ENCODE results near the gene STKLD1.

The STKLD1 gene

GRCh38 chr9:133417541-133418461 lies 41.6 kb downstream of the STKLD1 start, which contains the start of gene REXO4 (continued):
- TF ChIP-seq, protein P1, sequence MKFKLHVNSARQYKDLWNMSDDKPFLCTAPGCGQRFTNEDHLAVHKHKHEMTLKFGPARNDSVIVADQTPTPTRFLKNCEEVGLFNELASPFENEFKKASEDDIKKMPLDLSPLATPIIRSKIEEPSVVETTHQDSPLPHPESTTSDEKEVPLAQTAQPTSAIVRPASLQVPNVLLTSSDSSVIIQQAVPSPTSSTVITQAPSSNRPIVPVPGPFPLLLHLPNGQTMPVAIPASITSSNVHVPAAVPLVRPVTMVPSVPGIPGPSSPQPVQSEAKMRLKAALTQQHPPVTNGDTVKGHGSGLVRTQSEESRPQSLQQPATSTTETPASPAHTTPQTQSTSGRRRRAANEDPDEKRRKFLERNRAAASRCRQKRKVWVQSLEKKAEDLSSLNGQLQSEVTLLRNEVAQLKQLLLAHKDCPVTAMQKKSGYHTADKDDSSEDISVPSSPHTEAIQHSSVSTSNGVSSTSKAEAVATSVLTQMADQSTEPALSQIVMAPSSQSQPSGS (tag by site-specific recombination; IDR thresholded peaks at IDR 0.05; ENCODE audit: low read depth), result peak; percentile 62; the same call in 1 of the 2 replicates
- 0 out of 2 replicates have a peak, but pooled peaks have one; percentile 71 for TF ChIP-seq ZNF10 (tag by site-specific recombination; IDR thresholded peaks at IDR 0.05)
- TF ChIP-seq, protein P2, sequence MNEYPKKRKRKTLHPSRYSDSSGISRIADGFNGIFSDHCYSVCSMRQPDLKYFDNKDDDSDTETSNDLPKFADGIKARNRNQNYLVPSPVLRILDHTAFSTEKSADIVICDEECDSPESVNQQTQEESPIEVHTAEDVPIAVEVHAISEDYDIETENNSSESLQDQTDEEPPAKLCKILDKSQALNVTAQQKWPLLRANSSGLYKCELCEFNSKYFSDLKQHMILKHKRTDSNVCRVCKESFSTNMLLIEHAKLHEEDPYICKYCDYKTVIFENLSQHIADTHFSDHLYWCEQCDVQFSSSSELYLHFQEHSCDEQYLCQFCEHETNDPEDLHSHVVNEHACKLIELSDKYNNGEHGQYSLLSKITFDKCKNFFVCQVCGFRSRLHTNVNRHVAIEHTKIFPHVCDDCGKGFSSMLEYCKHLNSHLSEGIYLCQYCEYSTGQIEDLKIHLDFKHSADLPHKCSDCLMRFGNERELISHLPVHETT (tag by site-specific recombination; IDR thresholded peaks at IDR 0.05), result peak; percentile 100
- TF ChIP-seq ZNF670 (tag by site-specific recombination; IDR thresholded peaks at IDR 0.05; ENCODE audit: low read depth), result no peak
- no peak for TF ChIP-seq ZNF473 (tag by site-specific recombination; IDR thresholded peaks at IDR 0.05)
- TF ChIP-seq ZNF610 (tag by site-specific recombination; IDR thresholded peaks at IDR 0.05; ENCODE audit: borderline replicate concordance), result peak; percentile 83; the same call in 1 of the 2 replicates
- TF ChIP-seq FEZF1 (tag by site-specific recombination; IDR thresholded peaks at IDR 0.05), result peak; percentile 76
- TF ChIP-seq PRDM4 (tag by site-specific recombination; IDR thresholded peaks at IDR 0.05), result peak; percentile 69
- TF ChIP-seq ZNF518A (tag by site-specific recombination; conservative IDR thresholded peaks at IDR 0.05; ENCODE audit: low read depth), result peak; percentile 97

DNA sequence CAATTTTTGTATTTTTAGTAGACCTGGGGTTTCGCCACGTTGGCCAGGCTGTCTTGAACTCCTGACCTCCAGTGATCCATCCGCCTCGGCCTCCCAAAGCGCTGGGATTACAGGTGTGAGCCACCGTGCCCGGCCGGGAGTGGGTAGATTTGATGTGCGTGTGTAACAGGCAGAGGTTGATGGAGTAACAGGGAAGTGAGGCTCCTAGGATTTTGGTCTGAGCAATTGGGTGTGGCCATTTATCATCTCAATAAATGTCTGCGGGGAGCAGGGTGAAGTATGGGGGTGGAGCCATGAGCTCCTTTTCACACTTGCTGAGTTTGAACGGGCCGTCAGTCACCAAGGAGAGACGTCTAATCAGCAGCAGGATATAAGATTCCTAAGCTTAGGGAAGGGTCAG lies 42.8 kb downstream of the STKLD1 start:
- no peaks in the 10 kb centered on the region; the same call in 1 of the 2 replicates for H3K4me1 ChIP-seq (ENCODE audit: control insufficient read depth, insufficient read depth, low read length)
- H3K4me3 ChIP-seq (ENCODE audit: low read depth, low read length), result no peak overlapping the region
- H3K9me3 ChIP-seq (ENCODE audit: control insufficient read depth, insufficient read depth, low read depth, low read length), result no peaks in the 10 kb centered on the region
- POLR2A ChIA-PET, result interaction anchor here (1.2 to 4.7 kb wide), 3 partner anchors 41 to 71 kb away, joined by 3 to 28 read pairs (median 4); partner anchors contain the start of genes CACFD1, MED22 and RPL7A
- CTCF ChIA-PET, result interaction anchor here (0.7 to 0.9 kb wide), 2 partner anchors 10 to 77 kb away, joined by 3 to 4 read pairs; no protein-coding TSS in a partner anchor
- peaks cover 6 to 28% of the 10 kb centered on the region in 2 experiments; a peak in 2 of 3 replicates for H3K36me3 ChIP-seq (ENCODE audit: control insufficient read depth in 2 of 2, insufficient read depth in 1 of 2, low read length in 2 of 2)
- H3K27ac ChIP-seq (ENCODE audit: extremely low read depth, low read depth, low read length), result no peak overlapping the region
- TF ChIP-seq GLI2 (tag by site-specific recombination; IDR thresholded peaks at IDR 0.05; ENCODE audit: borderline replicate concordance, low read depth) (no peak), ZNF184 (tag by site-specific recombination; IDR thresholded peaks at IDR 0.05) (no peak), KLF1 (tag by site-specific recombination; IDR thresholded peaks at IDR 0.05) (0 out of 2 replicates have a peak, but pooled peaks have one; percentile 15), REPIN1 (tag by site-specific recombination; IDR thresholded peaks at IDR 0.05; ENCODE audit: low read depth) (no peak), ZNF341 (tag by site-specific recombination; IDR thresholded peaks at IDR 0.05; ENCODE audit: low read depth) (no peak), EGR2 (tag by site-specific recombination; IDR thresholded peaks at IDR 0.05; ENCODE audit: low read depth) (0 out of 2 replicates have a peak, but pooled peaks have one; percentile 10), KLF9 (tag by site-specific recombination; IDR thresholded peaks at IDR 0.05; ENCODE audit: low read depth) (no peak), SP2 (tag by site-specific recombination; IDR thresholded peaks at IDR 0.05) (0 out of 2 replicates have a peak, but pooled peaks have one; percentile 8), SP3 (tag by site-specific recombination; IDR thresholded peaks at IDR 0.05) (peak; percentile 13; the same call in 1 of the 2 replicates), ZNF23 (tag by site-specific recombination; IDR thresholded peaks at IDR 0.05; ENCODE audit: borderline replicate concordance) (no peak)
- TF ChIP-seq, protein P3, sequence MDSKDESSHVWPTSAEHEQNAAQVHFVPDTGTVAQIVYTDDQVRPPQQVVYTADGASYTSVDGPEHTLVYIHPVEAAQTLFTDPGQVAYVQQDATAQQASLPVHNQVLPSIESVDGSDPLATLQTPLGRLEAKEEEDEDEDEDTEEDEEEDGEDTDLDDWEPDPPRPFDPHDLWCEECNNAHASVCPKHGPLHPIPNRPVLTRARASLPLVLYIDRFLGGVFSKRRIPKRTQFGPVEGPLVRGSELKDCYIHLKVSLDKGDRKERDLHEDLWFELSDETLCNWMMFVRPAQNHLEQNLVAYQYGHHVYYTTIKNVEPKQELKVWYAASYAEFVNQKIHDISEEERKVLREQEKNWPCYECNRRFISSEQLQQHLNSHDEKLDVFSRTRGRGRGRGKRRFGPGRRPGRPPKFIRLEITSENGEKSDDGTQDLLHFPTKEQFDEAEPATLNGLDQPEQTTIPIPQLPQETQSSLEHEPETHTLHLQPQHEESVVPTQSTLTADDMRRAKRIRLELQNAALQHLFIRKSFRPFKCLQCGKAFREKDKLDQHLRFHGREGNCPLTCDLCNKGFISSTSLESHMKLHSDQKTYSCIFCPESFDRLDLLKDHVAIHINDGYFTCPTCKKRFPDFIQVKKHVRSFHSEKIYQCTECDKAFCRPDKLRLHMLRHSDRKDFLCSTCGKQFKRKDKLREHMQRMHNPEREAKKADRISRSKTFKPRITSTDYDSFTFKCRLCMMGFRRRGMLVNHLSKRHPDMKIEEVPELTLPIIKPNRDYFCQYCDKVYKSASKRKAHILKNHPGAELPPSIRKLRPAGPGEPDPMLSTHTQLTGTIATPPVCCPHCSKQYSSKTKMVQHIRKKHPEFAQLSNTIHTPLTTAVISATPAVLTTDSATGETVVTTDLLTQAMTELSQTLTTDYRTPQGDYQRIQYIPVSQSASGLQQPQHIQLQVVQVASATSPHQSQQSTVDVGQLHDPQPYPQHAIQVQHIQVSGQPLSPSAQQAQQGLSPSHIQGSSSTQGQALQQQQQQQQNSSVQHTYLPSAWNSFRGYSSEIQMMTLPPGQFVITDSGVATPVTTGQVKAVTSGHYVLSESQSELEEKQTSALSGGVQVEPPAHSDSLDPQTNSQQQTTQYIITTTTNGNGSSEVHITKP (tag by site-specific recombination; IDR thresholded peaks at IDR 0.05), result no peak
